ENCODE results near the gene FCN1. TPM values are rescaled to one million over a fixed set of nuclear protein-coding genes. Genes with fewer than 3 reads are reported as not detected.

The FCN1 gene
- total RNA-seq, 1 experiment from 2014 or later: not detected

GRCh38 chr9:134891053-134891452, 26.7 kb downstream of the FCN1 start:
- H3K4me3 Mint-ChIP-seq (ENCODE audit: unreplicated experiment): no peak overlapping the region
- peaks cover 11% of the 10 kb centered on the region for H3K4me1 Mint-ChIP-seq (ENCODE audit: insufficient read depth, unreplicated experiment)
- intact Hi-C loops (cut with micrococcal nuclease): no loop called here
- ChIA-PET CTCF (no interaction called here), POLR2A (no interaction called here)
- H3K27ac Mint-ChIP-seq (ENCODE audit: low read depth, unreplicated experiment): no peak overlapping the region
- TF ChIP-seq, protein P1, sequence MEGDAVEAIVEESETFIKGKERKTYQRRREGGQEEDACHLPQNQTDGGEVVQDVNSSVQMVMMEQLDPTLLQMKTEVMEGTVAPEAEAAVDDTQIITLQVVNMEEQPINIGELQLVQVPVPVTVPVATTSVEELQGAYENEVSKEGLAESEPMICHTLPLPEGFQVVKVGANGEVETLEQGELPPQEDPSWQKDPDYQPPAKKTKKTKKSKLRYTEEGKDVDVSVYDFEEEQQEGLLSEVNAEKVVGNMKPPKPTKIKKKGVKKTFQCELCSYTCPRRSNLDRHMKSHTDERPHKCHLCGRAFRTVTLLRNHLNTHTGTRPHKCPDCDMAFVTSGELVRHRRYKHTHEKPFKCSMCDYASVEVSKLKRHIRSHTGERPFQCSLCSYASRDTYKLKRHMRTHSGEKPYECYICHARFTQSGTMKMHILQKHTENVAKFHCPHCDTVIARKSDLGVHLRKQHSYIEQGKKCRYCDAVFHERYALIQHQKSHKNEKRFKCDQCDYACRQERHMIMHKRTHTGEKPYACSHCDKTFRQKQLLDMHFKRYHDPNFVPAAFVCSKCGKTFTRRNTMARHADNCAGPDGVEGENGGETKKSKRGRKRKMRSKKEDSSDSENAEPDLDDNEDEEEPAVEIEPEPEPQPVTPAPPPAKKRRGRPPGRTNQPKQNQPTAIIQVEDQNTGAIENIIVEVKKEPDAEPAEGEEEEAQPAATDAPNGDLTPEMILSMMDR (IDR thresholded peaks at IDR 0.05; ENCODE audit: unreplicated experiment): no peak
- no TSS peak for BruUV-seq (replicated peaks)
- no peak for DNase-seq (ENCODE audit: unreplicated experiment)
- H3K27me3 Mint-ChIP-seq (ENCODE audit: insufficient read depth, unreplicated experiment): peaks cover 35% of the 10 kb centered on the region
- H3K9me3 Mint-ChIP-seq (ENCODE audit: unreplicated experiment): no peaks in the 10 kb centered on the region
- no peaks in the 10 kb centered on the region for H3K36me3 Mint-ChIP-seq (ENCODE audit: insufficient read depth, unreplicated experiment)

DNA sequence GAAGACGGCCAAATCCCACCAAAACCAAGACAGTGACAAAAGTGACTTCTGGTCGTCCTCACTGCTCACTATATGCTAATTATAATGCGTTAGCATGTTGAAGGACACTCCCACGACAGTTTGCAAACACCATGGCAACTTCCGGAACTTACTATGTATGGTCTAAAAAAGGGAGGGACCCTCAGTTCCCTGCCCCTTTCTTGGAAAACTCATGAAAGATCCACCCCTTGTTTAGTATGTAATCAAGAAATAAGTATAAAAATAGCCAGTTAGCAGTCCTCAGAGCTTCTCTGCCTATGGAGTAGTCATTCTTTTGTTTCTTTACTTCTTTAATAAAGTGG, 27.6 kb downstream of the FCN1 start:
- no peak overlapping the region for H3K27ac Mint-ChIP-seq (ENCODE audit: low read depth, unreplicated experiment)
- POLR2A ChIA-PET: no interaction called here

DNA sequence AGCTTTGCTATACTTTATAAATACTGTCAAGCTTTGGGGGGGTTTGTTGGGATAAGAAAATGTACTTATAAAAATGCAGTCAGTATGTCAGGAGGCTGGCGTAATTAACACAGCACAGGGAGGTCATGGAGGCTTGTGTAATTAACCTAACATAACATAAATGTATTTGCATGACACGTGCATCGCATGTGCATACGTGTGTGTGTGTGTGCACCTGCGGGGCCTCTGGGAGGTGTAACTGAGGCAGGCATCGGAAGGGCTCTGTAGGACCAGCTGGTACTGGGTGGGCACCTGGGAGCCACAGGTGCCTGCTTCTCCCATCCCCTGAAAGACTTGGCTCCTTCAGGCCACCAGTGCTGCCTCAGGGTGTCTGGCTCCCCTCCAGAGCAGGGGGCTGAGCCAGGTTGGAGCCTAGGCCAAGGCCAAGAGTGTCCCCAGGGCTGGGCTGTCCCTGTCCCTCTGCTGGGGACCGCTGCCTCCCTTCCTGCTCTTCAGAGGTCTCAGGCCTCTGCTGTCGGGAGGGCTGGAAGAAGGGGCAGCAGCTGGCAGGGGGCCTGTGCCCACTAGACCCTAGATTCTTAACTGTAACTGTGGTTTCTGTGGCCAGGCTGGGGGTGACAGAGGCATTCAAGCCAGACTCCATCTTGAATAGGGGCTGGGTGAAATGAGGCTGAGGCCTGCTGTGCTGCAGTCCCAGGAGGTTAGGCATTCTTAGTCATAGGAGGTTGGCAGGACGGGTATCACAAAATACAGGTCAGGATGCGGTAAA, 28.1 kb downstream of the FCN1 start:
- intact Hi-C loops (cut with micrococcal nuclease): no loop called here
- Mint-ChIP-seq H3K36me3 (ENCODE audit: insufficient read depth, unreplicated experiment) (no peaks in the 10 kb centered on the region), H3K9me3 (ENCODE audit: unreplicated experiment) (no peaks in the 10 kb centered on the region), H3K4me1 (ENCODE audit: insufficient read depth, unreplicated experiment) (peaks cover 5% of the 10 kb centered on the region), H3K27me3 (ENCODE audit: insufficient read depth, unreplicated experiment) (peaks cover 37% of the 10 kb centered on the region), H3K4me3 (ENCODE audit: unreplicated experiment) (no peak overlapping the region), H3K27ac (ENCODE audit: low read depth, unreplicated experiment) (no peak overlapping the region)
- no peak for DNase-seq (ENCODE audit: unreplicated experiment)
- ChIA-PET CTCF (interaction anchor here (0.6 kb wide), 1 partner anchor 378 kb away, joined by 3 read pairs; no protein-coding TSS in a partner anchor), POLR2A (no interaction called here)
- BruUV-seq (replicated peaks): no TSS peak
- TF ChIP-seq, protein P1 (IDR thresholded peaks at IDR 0.05; ENCODE audit: unreplicated experiment): no peak

More for the DNA sequence above, 27.6 kb downstream of the FCN1 start:
- CTCF ChIA-PET: no interaction called here
- TF ChIP-seq, protein P1 (IDR thresholded peaks at IDR 0.05; ENCODE audit: unreplicated experiment): no peak
- no TSS peak for BruUV-seq (replicated peaks)
- no peak overlapping the region for H3K4me3 Mint-ChIP-seq (ENCODE audit: unreplicated experiment)
- H3K27me3 Mint-ChIP-seq (ENCODE audit: insufficient read depth, unreplicated experiment): peaks cover 37% of the 10 kb centered on the region
- intact Hi-C loops (cut with micrococcal nuclease): no loop called here
- DNase-seq (ENCODE audit: unreplicated experiment): no peak
- no peaks in the 10 kb centered on the region for H3K9me3 Mint-ChIP-seq (ENCODE audit: unreplicated experiment)
- H3K4me1 Mint-ChIP-seq (ENCODE audit: insufficient read depth, unreplicated experiment): peaks cover 6% of the 10 kb centered on the region
- no peaks in the 10 kb centered on the region for H3K36me3 Mint-ChIP-seq (ENCODE audit: insufficient read depth, unreplicated experiment)

DNA sequence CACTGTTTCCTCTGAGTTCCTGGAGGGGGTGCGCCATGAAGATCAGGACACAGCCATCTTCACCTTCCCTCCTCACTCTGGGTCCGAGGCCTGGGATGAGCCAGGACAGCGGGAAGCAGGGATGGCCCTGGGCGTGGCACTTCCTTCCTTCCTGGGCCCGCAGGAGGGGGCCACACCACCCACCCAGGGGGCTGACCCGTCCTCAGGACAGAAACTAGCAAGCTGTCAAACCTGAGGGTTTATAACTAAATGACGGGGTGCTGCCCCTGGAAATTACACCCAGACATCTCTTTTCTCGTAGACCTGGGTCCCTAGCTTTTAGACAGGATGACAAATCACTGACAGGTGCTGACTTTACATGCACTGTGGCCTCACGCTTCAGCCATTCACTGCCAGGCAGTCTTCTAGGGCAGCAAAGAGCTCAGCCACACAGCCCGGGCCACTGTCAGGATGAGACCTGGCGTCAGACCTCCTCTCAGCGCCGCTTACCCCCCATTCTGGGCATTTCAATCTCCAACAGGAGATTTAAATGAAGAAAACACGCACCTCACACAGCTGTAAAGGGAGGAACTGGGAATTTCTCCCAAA, 29.0 kb downstream of the FCN1 start:
- CTCF ChIA-PET: interaction anchor here (0.6 kb wide), 1 partner anchor 379 kb away, joined by 3 read pairs; no protein-coding TSS in a partner anchor

More for the DNA sequence above, 29.0 kb downstream of the FCN1 start:
- POLR2A ChIA-PET: no interaction called here
- TF ChIP-seq, protein P1 (IDR thresholded peaks at IDR 0.05; ENCODE audit: unreplicated experiment): no peak
- no peak for DNase-seq (ENCODE audit: unreplicated experiment)
- no TSS peak for BruUV-seq (replicated peaks)
- intact Hi-C loops (cut with micrococcal nuclease): no loop called here
- H3K4me3 Mint-ChIP-seq (ENCODE audit: unreplicated experiment): no peak overlapping the region
- peaks cover 5% of the 10 kb centered on the region for H3K4me1 Mint-ChIP-seq (ENCODE audit: insufficient read depth, unreplicated experiment)
- H3K9me3 Mint-ChIP-seq (ENCODE audit: unreplicated experiment): no peaks in the 10 kb centered on the region
- H3K27ac Mint-ChIP-seq (ENCODE audit: low read depth, unreplicated experiment): no peak overlapping the region
- no peaks in the 10 kb centered on the region for H3K36me3 Mint-ChIP-seq (ENCODE audit: insufficient read depth, unreplicated experiment)
- peaks cover 37% of the 10 kb centered on the region for H3K27me3 Mint-ChIP-seq (ENCODE audit: insufficient read depth, unreplicated experiment)

Data from MCF 10A (cell line).